ENCODE measurements around the gene PTCRA. TPM values are rescaled to one million over a fixed set of nuclear protein-coding genes. Genes with fewer than 3 reads are reported as not detected.
"Not testable (repeated sequence)": the region's sequence is repeated elsewhere in the genome, so short reads cannot be mapped to it uniquely, and the experiment has no call there.

Gene PTCRA, protein sequence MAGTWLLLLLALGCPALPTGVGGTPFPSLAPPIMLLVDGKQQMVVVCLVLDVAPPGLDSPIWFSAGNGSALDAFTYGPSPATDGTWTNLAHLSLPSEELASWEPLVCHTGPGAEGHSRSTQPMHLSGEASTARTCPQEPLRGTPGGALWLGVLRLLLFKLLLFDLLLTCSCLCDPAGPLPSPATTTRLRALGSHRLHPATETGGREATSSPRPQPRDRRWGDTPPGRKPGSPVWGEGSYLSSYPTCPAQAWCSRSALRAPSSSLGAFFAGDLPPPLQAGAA
- total RNA-seq = not detected
- polyA plus RNA-seq (ENCODE audit: insufficient read depth in 1 of 8, insufficient read length in 8 of 8, low replicate concordance in 1 of 8) = under 1 TPM in 3 of 8 donors, not detected in 5; 0.16 to 0.27 (median 0.25) TPM
- long read RNA-seq, donor 1 = 0 reads
- long read RNA-seq, donor 2 = 0 reads
- long read RNA-seq, donor 3 = 0 reads
- long read RNA-seq, donor 4 = 0 reads
- long read RNA-seq, donor 5 = 0 reads
- long read RNA-seq, donor 6 = 0 reads
- long read RNA-seq, donor 7 = 0 reads
- long read RNA-seq, donor 8 = 0 reads
- long read RNA-seq, donor 9 = 0 reads
- long read RNA-seq, donor 10 = 0 reads
- long read RNA-seq, donor 11 = 0 reads

DNA sequence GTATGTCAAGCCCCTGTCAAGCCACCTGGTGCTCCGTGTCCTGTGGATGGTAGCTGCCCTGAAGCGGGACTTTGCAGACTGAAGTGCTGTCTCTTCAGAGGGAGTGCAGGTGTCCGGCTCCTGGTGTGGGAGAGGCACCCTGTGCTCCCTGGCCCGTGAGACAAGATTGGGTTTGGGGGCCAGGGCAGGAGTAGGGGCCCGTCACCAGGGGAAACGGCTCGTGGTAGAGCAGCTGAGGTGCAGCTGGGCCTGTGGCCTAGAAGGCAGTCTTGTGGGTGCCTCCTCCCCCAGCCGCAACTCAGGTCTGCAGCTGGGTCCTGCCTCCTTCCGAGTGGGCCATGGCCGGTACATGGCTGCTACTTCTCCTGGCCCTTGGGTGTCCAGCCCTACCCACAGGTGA lies at the start of gene PTCRA:
Gene PTCRA, plus strand, starts transcription at position 322 of the 400 bp plus-strand sequence. Its CDS starts 17 bp downstream, at position 339.
- Histone ChIP-seq H3K27me3 (ENCODE audit: control insufficient read depth, insufficient read depth, low read length) (peaks cover 2% of the 10 kb centered on the region), H3K36me3 (ENCODE audit: control insufficient read depth, insufficient read depth, low read length) (no peaks in the 10 kb centered on the region), H3K9me3 (replicated peaks; ENCODE audit: control insufficient read depth, low read depth, low read length) (no peaks in the 10 kb centered on the region), H3K27ac (ENCODE audit: low read length) (no peak within 1 kb of the TSS), H3K4me3 (ENCODE audit: low read length) (no peak within 1 kb of the TSS), H3K4me1 (ENCODE audit: control insufficient read depth, insufficient read depth, low read length) (peaks cover 5% of the 10 kb centered on the region)
- 56% methylated on average over 9 of the region's 10 CpGs for WGBS (ENCODE audit: insufficient coverage)
- no peak for DNase-seq

DNA sequence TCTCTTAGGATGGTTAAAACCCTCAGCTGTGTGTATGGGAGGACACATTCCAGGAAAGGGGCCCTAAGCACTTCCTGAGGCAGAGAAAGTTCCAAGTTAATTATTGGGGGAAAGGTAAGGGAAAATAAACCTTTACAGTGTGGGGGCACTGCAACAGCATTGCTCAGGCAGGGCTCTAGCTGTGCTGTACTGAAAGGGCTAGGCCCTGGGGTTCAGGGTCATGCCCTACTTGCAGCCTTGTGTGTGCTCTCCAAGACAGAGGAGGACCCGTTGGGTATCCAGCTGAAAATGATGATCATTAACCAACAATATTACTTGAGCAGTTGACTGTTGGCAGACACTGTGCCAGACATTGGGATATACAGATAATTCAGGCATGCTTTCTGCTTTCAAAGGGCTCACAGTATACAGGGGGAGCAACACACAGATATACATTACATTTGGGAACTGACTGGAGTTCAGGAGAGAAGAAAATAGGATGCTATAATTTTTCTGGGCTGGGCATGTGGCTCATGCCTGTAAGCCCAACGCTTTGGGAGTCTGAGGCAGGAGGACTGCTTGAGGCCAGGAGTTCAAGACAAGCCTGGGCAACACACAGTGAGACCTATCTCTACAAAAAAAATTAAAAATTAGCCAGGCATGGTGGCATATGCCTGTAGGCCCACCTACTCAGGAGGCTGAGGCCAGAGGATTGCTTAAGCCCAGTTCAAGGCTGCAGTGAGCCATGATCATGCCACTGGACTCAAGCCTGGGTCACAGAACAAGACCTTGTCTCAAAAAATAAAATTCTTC lies 45.5 kb upstream of the PTCRA start:
- no peak for DNase-seq
- Histone ChIP-seq H3K9me3 (replicated peaks; ENCODE audit: control insufficient read depth, low read depth, low read length) (no peaks in the 10 kb centered on the region), H3K4me3 (ENCODE audit: low read length) (no peak overlapping the region), H3K27ac (ENCODE audit: low read length) (no peak overlapping the region), H3K4me1 (ENCODE audit: control insufficient read depth, insufficient read depth, low read length) (no peaks in the 10 kb centered on the region), H3K36me3 (ENCODE audit: control insufficient read depth, insufficient read depth, low read length) (peaks cover 27% of the 10 kb centered on the region), H3K27me3 (ENCODE audit: control insufficient read depth, insufficient read depth, low read length) (no peaks in the 10 kb centered on the region)
- no CpG with 5 or more reads among the region's 2 CpGs for WGBS (ENCODE audit: insufficient coverage)

DNA sequence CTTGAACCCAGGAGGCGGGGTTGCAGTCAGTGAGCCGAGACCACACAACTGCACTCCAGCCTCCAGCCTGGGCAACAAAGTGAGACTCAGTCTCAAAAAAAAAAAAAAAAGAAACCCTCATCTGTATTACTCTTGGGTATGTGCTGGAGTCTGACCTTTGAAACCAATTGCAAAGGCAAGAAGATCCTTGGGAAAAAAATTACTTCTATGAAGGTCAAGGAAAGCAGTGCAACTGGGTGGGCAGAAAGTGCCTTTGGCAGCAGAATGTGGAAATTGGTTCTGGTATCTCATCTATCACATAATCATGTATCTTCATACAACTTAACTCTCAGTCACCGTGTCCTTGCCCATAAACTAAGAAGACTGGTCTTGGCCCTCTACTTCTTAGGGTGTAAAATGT lies 44.1 kb upstream of the PTCRA start:
- Histone ChIP-seq H3K4me3 (ENCODE audit: low read length) (no peak overlapping the region), H3K27ac (ENCODE audit: low read length) (no peak overlapping the region), H3K4me1 (ENCODE audit: control insufficient read depth, insufficient read depth, low read length) (no peaks in the 10 kb centered on the region), H3K27me3 (ENCODE audit: control insufficient read depth, insufficient read depth, low read length) (no peaks in the 10 kb centered on the region), H3K36me3 (ENCODE audit: control insufficient read depth, insufficient read depth, low read length) (peaks cover 19% of the 10 kb centered on the region), H3K9me3 (replicated peaks; ENCODE audit: control insufficient read depth, low read depth, low read length) (no peaks in the 10 kb centered on the region)
- no peak for DNase-seq
- WGBS (ENCODE audit: insufficient coverage) = no CpG with 5 or more reads among the region's 3 CpGs

DNA sequence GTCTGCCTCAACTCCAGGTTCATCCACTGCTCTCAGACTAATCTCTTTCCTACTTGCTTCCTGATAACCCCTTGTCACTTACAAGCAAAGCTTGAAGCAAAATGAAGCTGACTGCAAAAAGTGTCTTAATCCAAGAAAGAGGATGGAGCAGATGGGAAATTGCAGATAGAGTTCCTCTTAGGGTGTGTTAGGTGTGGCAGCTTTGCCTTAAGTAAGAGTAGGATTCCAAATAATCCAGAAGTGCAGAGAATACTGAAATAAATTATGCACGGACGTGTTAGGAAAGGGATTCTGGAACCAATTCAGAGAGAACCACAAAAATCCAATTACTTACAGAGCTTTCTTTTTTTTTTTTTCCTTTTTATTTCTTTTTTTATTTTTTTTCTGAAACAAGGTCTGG lies 42.5 kb upstream of the PTCRA start:
- H3K4me1 ChIP-seq (ENCODE audit: control insufficient read depth, insufficient read depth, low read length) = no peaks in the 10 kb centered on the region
- no CpG with 5 or more reads among the region's 2 CpGs for WGBS (ENCODE audit: insufficient coverage)
- no peak for DNase-seq
- no peak overlapping the region for H3K4me3 ChIP-seq (ENCODE audit: low read length)
- H3K36me3 ChIP-seq (ENCODE audit: control insufficient read depth, insufficient read depth, low read length) = peaks cover 10% of the 10 kb centered on the region
- H3K9me3 ChIP-seq (replicated peaks; ENCODE audit: control insufficient read depth, low read depth, low read length) = no peaks in the 10 kb centered on the region
- no peak overlapping the region for H3K27ac ChIP-seq (ENCODE audit: low read length)
- no peaks in the 10 kb centered on the region for H3K27me3 ChIP-seq (ENCODE audit: control insufficient read depth, insufficient read depth, low read length)

DNA sequence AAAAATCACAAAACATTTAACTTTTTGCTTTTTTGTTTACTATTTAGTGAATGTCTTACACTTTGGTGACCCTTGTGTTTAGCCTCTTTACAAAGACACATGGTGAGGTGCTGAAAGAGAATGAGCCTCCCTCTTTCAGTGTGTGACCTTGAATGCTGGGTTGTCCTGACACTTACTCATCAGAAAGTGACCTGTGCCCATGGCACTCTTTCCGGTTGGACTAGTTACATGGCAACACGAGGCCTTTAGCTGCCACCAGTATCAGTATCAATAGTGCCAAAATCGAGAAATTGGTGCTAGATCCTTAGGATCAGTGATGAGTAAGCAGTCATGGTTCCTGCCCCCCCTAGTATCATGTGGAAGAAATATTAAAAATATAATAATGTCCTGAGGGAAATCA lies 38.2 kb upstream of the PTCRA start:
- DNase-seq = no peak
- Histone ChIP-seq H3K9me3 (replicated peaks; ENCODE audit: control insufficient read depth, low read depth, low read length) (no peaks in the 10 kb centered on the region), H3K27ac (ENCODE audit: low read length) (no peak overlapping the region), H3K36me3 (ENCODE audit: control insufficient read depth, insufficient read depth, low read length) (peaks cover 11% of the 10 kb centered on the region), H3K4me1 (ENCODE audit: control insufficient read depth, insufficient read depth, low read length) (peaks cover 8% of the 10 kb centered on the region), H3K27me3 (ENCODE audit: control insufficient read depth, insufficient read depth, low read length) (no peaks in the 10 kb centered on the region), H3K4me3 (ENCODE audit: low read length) (no peak overlapping the region)
- no CpG with 5 or more reads among the region's 3 CpGs for WGBS (ENCODE audit: insufficient coverage)

DNA sequence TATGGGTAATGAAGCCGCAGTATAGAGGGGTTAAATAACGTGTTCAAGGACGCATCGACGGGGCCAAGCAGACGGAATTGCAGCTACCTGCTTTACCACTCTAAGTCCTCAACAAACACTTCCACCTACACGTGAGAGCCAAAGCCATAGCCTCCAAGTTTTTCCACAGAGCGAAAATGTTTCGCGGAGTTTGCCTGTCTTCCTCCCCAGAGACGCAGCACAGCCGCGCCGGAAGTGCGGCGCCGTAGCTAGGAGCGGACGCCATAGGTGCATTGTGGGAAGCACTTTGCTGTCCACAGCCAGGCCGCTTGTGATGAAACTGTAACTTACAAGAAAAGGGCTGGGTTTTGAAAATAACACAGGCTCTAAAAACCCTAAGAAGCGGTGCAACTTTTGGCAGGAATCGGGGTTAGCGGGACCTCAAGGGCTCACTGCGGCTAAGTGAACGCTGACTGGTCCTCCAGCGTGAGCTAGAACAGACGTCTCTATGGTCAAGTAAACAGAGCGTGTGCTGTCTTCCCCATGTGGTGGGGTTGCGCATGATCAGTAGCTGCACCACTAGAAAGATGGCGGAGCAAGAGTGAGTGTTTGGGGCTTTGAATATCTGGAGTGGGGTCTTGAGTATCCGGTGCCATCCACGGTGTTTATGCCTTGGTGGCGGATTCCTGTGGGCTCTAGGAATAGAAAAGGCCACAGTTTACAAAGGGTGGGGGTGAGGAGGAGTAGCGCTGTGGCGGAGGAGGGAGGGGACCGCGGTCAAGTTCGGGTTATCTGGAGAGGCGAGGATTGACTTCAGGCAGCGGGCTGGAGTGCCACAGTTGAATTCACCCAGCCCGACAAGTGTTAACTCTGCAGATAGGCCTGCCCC lies 36.2 kb upstream of the PTCRA start, which contains the start of gene RPL7L1:
Gene RPL7L1, plus strand, starts transcription at position 245 of the 868 bp plus-strand sequence. Its CDS starts 295 bp downstream, at position 540.
- no peaks in the 10 kb centered on the region for H3K27me3 ChIP-seq (ENCODE audit: control insufficient read depth, insufficient read depth, low read length)
- peaks cover 8% of the 10 kb centered on the region for H3K4me1 ChIP-seq (ENCODE audit: control insufficient read depth, insufficient read depth, low read length)
- DNase-seq = peak; percentile 96
- peak within 1 kb of the TSS; percentile 95 for H3K27ac ChIP-seq (ENCODE audit: low read length)
- 0% methylated on average over 32 of the region's 41 CpGs for WGBS (ENCODE audit: insufficient coverage)
- H3K9me3 ChIP-seq (replicated peaks; ENCODE audit: control insufficient read depth, low read depth, low read length) = no peaks in the 10 kb centered on the region
- peaks cover 28% of the 10 kb centered on the region for H3K36me3 ChIP-seq (ENCODE audit: control insufficient read depth, insufficient read depth, low read length)
- peak within 1 kb of the TSS; percentile 97 for H3K4me3 ChIP-seq (ENCODE audit: low read length)

DNA sequence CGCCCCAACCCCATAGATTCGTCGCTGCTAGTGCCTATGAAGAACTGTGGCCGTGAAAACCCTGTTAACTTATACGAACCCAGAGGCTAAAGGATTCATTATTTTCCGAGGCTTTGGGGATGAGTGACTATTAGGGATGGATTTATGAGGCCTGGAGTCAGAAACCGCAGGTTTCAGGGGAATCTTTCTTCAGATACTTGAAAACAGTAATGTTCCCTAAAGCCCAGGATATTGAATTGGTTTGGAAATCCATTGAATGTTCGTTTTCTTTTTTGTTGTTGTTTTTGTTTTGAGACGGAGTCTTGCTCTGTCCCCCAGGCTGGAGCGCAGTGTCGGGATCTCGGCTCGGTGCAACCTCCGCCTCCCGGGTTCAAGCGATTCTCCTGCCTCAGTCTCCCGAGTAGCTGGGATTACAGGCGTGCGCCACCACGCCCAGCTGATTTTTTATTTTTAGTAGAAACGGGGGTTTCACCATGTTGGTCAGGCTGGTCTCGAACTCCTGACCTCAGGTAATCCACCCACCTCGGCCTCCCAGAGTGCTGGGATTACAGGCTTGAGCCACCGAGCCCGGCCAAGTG lies 35.5 kb upstream of the PTCRA start:
- Histone ChIP-seq H3K27ac (ENCODE audit: low read length) (peak overlapping the region; percentile 95), H3K4me3 (ENCODE audit: low read length) (peak overlapping the region; percentile 97), H3K36me3 (ENCODE audit: control insufficient read depth, insufficient read depth, low read length) (peaks cover 33% of the 10 kb centered on the region)
- H3K27me3 ChIP-seq (ENCODE audit: control insufficient read depth, insufficient read depth, low read length); H3K9me3 ChIP-seq (replicated peaks; ENCODE audit: control insufficient read depth, low read depth, low read length); DNase-seq; H3K4me1 ChIP-seq (ENCODE audit: control insufficient read depth, insufficient read depth, low read length): not testable (repeated sequence)
- 15% methylated on average over 14 of the region's 25 CpGs for WGBS (ENCODE audit: insufficient coverage)

DNA sequence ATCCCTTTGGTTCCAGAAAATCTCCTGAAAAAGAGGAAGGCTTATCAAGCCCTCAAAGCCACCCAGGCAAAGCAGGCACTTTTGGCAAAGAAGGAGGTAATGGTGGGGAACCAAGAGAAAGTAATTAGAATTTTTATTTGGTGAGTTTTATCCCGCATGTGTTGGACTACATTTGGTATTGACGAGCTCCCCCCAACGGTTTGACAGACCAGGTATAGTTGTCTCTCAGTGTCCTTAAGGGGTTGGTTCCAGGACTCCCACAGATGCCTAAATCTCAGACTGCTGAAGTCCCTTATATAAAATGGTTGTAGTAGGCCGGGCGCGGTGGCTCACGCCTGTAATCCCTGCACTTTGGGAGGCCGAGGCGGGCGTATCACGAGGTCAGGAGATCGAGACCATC lies 35.0 kb upstream of the PTCRA start:
- Histone ChIP-seq H3K36me3 (ENCODE audit: control insufficient read depth, insufficient read depth, low read length) (peaks cover 39% of the 10 kb centered on the region), H3K4me3 (ENCODE audit: low read length) (peak overlapping the region; percentile 97)
- not testable (repeated sequence) for H3K27me3 ChIP-seq (ENCODE audit: control insufficient read depth, insufficient read depth, low read length); H3K27ac ChIP-seq (ENCODE audit: low read length); DNase-seq; H3K9me3 ChIP-seq (replicated peaks; ENCODE audit: control insufficient read depth, low read depth, low read length); H3K4me1 ChIP-seq (ENCODE audit: control insufficient read depth, insufficient read depth, low read length)
- 78% methylated on average over 5 of the region's 12 CpGs for WGBS (ENCODE audit: insufficient coverage)

DNA sequence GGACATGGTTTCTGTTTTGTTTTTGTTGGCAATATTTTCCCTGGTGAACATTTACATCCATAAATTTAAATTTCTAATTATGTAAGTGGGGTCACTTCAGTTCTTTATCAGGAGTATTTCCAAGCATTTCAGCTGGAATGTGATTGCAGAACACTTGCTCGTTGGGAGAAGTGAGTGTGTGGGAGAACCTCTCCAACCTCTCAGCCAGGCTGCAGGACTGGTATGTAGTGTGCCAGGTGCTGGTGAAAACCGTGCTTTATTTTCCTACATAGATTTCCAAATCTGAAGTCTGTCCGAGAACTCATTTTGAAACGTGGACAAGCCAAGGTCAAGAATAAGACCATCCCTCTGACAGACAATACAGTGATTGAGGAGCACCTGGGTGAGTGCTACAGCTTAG lies 30.2 kb upstream of the PTCRA start:
- DNase-seq = no peak
- Histone ChIP-seq H3K4me1 (ENCODE audit: control insufficient read depth, insufficient read depth, low read length) (peaks cover 6% of the 10 kb centered on the region), H3K27me3 (ENCODE audit: control insufficient read depth, insufficient read depth, low read length) (no peaks in the 10 kb centered on the region), H3K27ac (ENCODE audit: low read length) (no peak overlapping the region), H3K4me3 (ENCODE audit: low read length) (no peak overlapping the region), H3K9me3 (replicated peaks; ENCODE audit: control insufficient read depth, low read depth, low read length) (no peaks in the 10 kb centered on the region), H3K36me3 (ENCODE audit: control insufficient read depth, insufficient read depth, low read length) (peaks cover 51% of the 10 kb centered on the region)
- WGBS (ENCODE audit: insufficient coverage) = no CpG with 5 or more reads among the region's 4 CpGs

All from muscle of leg (tissue), 16 donors.